Activated naive CD8-positive, alpha-beta T cell treated with anti-CD3 and anti-CD28 coated beads, Interleukin-2, amount 50 U/mL, for 16 hours (primary cell): Measurements from ENCODE around the gene MEA1.
"Not testable (repeated sequence)": the region's sequence is repeated elsewhere in the genome, so short reads cannot be mapped to it uniquely, and the experiment has no call there.

Experiments used
- DNase-seq: peaks from one replicate; pipeline ENCODE4 v3.0.0-alpha.2; 2020; ENCODE audit warnings: low read depth, low spot score

Gene MEA1

DNA sequence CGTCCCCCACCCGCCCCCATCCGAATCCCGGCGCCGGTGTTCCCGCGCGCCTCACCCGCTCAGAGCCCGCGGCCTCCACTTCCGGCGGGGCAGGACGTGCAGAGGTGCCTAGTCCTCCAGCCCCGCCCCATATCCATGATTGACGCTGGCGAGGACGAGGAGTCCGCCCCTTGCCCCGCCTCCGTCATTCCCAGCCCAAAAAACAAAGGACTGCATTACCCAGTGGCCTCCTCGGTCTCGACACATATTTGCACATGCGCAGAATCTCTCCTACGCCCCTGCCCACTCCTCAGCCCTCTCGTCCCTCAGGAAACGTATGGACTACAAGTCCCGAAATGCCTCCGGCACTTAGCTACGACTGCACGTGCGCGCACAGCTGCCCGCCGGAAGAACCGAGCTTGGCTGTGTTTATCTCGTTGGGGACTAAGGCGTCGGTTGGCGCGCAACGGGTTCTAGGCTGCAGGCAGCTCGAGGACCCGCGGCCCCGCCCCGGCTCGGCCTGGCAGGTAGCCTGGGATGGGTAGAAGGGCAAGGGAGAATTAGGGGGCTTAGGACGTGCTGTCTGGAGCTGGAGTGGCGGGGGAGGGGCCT, at the start of gene MEA1, which contains the start of gene KLHDC3:
Gene MEA1, minus strand, starts transcription at position 104 of the 591 bp plus-strand sequence. CDS start 133 bp downstream, outside the sequence.
Gene KLHDC3, plus strand, starts transcription at position 407 of the 591 bp plus-strand sequence. CDS start 2,944 bp downstream, outside the sequence.
- DNase-seq = peak; percentile 99

DNA sequence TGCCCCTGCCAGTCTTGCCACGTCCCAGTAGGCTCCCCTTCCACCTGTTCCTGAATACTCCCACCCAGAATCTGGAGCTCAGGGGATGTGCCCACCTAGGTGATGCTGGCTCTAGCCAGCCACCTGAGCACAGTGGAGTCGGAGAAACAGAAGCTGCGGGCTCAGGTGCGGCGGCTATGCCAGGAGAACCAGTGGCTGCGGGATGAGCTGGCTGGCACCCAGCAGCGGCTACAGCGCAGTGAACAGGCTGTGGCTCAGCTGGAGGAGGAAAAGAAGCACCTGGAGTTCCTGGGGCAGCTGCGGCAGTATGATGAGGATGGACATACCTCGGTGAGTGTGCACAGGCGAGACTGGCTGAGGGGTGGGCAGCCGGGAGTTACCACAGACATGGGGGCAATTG, 49.1 kb upstream of the MEA1 start:
- DNase-seq = no peak

DNA sequence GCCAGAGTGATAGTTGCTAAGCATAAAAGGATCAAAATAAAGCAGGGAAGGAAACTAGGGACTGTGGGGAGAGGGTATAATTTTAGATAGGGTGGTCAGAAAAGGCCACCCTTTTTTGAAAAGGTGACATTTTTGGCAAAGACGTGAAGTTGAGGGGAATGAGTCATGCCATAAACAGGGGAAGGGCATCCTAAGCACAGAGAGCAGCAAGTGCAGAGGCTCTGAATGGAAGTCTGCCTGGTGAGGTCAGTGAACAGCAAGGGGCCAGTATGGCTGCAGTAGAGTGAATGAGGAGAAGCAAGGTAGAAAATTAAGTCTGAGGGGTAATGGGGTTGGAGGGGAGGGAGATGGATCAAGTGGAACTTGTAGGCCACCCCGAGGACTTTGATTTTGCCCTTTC, 48.1 kb upstream of the MEA1 start:
- no peak for DNase-seq

DNA sequence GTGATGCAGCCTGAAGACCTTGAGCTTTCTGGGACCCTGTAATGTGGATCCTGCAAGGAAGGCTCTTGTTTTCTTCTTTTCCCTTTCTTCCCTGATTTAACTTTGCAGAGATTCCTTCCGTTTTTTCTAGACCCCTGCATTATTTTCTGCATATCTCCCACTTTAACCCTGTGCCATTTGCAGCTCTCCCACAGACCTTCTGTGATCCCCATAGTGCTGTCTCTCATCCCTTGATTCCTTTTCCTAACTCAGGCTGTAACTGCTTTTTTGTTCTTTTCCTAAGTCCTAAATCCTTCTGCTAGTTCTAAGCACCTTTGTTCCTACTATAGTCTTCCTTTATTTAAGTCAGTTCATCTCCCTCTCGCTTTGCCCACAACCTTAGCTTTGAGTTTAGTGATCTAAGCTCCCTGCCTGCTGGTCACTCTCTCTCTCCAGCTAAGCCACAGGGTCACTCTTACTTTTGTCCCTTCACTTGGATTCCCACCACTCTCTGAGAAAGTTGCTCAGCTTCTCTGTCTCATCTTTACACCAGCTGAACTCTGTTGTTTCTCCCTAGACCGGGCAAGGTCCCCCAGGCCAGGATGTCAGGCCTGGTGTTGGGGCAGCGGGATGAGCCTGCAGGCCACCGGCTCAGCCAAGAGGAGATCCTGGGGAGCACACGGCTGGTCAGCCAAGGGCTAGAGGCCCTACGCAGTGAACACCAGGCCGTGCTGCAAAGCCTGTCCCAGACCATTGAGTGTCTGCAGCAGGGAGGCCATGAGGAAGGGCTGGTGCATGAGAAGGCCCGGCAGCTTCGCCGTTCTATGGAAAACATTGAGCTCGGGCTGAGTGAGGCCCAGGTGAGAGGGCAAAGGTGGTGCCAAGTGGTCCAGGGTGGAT, 47.2 kb upstream of the MEA1 start:
- no peak for DNase-seq

DNA sequence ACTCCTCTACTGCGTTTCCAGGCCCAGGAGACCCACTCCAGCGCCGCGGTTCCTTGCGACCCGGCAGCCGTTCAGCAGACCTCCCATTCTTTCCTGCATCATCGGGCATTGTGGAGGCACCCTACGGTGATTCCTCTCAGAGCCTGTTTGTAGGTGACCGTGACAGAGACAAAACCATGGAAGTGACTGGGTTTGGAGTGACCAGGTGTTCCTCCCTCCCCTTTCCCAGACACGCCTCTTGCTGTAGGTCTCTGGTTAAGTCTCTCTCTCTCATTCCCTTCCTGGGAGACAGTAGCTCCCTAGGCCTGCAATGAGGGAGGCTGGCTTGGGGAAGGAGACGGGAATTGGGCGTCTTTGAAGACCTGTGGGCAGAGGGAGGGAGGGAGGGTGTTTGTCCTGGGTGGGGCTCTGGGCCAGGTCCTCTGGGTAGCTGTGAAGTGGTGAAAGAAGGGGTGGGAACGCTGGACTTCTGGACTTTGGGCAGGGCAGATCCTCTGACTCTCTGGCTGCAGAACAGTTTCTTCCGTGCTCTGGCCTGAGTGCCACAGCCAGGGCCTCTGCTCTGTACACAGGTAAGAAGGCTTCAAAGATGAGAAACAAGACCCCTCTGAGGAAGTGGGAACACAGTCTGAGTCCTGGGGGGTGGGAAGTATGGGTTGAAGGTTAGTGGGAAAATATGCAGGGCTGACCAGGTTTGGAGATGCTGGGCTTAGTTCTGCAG, 46.4 kb upstream of the MEA1 start:
- DNase-seq = no peak

DNA sequence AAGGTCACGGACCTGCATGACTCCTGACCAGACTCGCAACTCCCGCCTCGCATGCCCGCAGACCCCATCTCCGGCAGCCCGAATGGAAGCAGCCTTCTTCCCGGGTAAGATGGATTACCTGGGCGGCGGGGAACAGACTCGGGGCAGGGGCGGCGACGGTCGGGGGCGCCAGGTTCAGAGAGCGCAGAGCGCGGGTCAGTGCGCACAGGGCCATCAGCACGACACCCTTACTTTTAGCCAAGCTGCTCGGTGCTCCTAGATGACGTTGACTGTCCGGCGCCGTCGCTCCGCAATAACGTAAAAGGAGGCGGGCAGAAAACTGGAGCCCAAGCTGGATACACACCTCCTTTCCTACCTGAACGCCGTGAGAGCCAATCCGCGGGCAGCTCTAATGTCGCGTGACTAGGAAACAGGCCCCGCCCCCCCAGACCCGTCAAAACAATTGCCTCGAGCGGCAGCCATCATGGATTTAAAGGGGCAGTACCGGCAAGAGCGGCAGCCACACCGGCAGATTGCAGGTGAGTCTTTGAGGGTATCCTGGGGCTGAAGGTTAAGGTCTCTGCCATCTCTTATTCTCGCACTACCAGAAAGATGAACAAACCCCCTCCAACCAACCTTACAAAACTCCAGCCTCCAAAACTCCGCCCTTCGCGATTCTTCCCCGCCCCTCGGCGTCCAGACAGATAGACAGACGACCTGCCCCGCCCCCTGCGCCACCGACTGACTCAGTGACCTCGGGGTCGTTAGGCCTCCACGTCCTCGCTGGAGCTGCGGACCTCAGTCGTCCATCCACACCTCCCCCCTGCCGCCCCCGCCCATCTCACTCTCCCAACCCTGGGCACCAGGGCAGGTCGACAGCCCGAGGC, 45.7 kb upstream of the MEA1 start, which contains the start of the genes KLC4 and MRPL2:
Gene KLC4, plus strand, starts transcription at position 464 of the 866 bp plus-strand sequence. CDS start 1,705 bp downstream, outside the sequence.
Gene MRPL2, minus strand, starts transcription at position 267 of the 866 bp plus-strand sequence. Its CDS starts 53 bp downstream, at position 214.
- DNase-seq = peak; percentile 95

DNA sequence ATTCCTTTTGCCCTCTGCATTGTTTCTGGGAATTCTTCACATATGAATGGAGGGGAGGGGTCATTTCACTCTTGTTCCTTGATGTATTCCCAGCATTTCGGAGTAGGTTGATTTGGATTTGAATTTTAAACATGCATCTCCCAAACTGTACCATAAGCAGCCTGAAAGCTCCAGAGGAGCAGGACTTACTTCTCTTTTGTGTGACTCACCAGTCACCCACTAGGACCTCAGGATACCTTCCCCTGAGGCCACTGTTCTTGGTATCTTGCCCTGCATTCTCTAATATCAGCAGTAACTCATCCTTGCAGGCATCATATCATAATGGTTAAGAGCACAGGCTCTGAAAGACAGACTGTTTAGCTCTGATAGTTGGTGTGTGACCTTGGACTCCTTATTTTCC, 44.8 kb upstream of the MEA1 start:
- no peak for DNase-seq

DNA sequence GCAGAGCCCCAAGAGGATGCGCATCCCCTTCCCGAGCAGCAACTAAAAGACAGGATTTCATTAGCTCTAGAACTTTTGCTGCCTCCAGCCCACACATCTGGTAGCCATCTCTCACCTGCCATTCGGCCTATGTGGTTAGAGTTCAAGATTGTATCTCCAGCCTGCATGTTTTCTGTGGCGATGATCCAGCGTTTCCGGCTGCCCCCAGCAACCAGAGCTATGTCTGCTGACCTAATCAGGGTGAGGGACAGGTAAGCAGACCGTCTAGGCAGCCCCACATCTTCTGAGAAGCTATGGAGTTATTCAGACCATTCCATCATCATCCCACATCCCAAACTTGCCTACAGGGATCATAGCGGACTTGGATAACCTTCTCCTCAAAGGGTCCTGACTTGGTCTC, 42.2 kb upstream of the MEA1 start:
- no peak for DNase-seq

DNA sequence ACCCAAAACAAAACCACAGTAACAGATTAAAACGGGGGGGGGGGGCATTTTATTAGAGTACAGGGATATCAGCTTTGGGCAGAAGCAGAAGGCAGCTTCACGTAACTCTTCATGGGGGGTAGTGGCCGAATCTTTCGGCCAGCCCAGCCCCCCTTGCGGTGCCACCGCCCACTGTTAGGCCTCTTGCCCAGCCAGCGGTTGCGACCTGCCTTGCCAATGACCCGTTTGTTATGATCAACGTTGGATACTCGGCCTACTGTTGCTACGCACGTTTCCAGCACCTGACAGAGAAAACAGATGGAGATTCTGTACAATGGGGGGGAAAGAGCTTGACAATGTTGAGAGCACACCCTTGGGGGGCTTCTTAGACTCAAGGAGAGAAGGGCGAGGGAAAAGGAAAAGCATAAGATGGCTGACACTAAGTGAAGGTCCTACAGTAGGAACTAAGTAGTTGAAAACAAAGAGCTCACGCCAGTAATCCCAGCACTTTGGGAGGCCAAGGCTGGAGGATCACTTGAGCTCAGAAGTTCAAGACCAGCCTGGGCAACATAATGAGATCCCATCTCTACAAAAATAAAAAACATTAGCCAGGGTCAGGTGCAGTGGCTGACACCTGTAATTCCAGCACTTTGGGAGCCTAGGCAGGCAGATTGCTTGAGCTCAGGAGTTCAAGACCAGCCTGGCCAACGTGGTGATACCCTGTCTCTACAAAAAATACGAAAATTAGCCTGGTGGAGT, 40.6 kb upstream of the MEA1 start:
- DNase-seq = no peak

DNA sequence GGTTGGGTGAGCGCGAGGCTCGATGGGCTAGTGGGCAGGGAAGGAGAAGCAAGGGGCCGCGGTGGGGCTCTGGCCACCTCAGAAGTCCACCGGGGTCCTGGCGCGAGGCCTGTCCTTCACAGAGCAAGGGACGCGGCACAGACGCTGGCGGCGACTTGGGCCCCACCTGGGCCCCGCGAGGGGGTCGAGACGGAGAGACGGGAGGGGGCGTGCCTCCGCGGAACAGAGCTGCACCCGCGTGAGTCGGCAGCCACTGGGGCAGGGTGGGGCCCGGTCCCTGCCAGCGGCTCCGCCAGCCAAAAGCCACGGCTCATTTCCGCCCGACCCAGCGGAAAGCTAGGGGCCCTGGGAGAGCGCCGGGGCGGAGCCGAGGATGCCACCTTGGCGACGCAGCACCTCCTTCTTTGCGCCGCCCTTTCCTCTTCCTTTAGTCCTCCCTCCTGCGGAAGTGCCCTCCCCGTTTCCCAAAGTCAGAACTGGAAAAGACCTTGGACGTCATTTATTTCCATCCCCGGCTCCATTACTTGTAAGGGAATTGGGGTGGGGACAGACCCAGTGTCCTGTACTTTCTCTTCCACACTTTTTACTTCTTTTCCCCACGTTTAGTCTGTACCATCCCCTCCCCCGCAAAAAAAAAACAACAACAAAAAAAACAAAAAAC, 39.9 kb upstream of the MEA1 start, which contains the start of gene CUL7:
Gene CUL7, minus strand, starts transcription at position 307 of the 661 bp plus-strand sequence. CDS start 1,063 bp downstream, outside the sequence.
- DNase-seq = peak; percentile 77

DNA sequence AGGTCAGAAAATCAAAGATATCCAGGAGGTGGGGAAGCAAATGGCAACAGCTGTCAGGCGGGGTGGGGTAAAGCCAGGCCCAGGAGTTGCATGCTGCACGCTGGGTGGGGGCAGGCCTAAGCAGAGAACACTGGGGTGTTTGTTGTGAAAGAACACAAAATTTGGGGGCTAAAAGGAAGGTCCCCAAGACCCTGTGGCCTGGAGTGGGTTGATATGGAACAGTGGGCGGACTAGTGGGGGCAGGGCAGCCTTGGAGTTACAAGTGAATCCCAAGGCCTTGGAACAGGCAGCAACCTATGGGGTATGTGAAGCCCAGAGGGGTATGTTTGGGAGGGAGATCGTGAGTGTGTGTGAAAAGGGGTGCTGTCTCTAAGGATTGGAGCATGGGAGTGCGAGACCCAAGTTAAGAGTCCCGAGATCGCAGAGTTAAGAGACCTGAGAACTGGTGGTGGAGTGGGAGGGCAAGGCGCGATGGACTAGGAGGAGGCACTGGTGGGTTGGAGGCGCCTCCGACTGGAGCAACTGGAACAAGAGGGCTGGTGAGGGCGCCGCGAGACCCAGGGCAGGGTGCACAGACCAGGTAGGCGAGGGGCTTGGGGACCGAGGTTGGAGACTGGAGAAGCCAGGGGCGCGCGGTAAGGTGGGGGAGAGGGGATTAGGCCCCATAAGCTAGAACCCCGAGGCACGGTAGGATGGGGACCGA, 39.2 kb upstream of the MEA1 start:
- no peak for DNase-seq

DNA sequence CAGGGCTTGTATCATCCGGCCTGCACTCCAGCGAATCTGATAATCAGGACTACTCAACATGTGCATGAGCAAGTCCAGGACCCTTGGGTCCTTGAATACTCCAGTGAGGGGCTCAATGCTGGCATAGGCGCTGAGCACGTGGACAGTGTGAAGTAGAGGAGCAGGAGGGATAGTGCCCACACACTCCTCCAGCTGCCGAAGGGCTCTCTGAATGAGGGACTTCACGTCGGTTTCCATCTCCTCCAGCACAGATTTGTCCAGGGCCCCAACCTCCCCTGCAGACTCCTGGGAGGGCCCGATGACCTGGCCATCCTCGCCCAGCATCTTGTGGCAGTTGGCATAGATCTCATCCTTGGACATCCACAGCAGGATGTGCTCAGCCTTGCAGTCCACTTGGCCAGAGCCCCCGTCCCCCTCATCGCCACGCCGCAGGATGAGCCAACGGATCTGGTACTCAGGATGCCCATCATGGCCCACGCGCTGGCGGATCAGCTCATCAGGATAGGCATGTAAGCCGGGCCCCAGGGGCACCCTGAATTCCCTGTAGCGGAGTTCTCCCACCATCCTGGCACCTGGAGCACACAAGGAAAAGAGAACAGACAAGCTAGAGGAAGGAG, 38.6 kb upstream of the MEA1 start:
- no peak for DNase-seq

DNA sequence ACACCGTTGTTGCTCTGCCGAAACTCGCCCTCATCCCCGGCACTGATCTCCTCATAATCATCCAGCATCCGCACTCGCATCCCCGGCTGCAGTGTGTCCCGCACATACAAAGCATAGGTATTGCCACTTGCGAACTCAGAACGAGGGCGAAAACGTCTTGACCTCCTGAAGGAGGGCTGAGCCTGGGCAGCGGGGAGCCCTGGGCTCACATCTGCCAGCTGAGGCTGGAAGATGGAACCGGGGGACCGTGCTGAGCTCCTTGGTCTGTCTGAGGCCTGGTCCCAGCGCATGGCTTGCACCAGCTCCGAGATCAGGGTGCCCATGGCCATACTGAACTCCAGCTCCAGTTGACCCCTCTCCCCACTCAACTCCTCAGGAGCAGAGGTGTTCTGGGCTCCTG, 37.2 kb upstream of the MEA1 start:
- DNase-seq = no peak

DNA sequence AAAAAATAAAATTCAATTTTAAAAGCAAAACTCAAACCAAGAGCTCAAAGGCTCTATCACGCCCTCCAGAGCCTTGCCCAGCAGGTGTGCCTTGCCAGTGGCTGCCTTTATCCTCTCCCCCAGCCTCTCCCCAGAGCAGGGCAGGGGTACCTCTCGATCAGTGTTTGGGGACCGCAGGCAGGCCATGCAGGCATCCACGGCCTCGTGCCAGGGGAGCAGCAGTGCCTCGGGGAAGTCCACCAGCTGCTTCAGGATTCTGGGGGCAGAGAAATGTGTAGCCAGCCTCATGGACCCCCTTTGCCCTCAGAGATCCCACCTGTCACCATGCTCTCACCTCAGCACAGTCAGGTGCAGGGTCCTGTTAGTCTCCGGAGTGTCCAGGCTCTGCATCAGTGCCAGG, 34.3 kb upstream of the MEA1 start:
- no peak for DNase-seq

DNA sequence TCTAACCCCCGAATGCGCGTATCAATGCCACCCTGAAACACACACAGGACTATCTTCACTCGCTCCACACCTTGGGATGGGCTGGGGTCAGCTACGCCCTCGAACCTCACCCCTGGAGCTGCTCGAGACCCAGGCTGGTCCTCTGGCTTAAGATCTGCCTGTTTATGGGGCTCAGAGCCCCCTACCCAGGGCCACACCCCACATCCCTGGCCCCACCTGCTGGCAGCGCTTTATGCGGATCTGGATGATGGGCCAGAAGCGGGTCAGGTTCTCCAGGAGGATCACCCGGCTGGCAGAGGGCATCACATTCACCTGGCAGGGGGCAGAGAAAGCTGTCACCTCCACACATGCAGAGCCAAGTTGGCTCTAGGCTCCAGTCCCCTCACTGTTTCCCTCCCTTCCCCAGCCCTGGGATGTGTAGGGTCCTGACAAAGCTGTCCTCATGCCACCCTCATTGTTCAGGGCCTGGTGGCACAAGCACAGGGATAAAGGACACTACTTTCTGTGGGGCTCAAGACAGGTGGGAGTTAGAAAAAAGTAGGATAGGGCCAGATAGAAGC, 31.7 kb upstream of the MEA1 start:
- DNase-seq = no peak

DNA sequence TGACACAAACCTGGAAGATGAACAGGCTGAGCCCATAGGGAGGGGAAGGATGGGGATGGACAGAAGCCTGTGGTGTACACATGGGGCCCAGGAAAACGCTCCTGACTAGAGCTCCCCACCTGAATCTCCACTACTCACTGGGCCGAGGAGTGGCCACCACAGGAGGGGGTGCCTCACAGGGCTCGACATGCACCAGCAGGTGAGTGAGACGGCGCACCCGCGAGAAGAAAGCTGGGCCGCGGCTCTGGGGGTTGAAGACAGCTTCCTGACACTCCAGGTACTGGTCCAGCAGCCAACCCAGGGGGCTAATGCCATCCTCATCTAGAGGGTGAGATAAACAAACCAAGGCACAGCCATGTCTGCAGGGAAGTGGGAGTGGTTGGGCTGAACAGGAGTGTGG, 29.6 kb upstream of the MEA1 start:
- no peak for DNase-seq

DNA sequence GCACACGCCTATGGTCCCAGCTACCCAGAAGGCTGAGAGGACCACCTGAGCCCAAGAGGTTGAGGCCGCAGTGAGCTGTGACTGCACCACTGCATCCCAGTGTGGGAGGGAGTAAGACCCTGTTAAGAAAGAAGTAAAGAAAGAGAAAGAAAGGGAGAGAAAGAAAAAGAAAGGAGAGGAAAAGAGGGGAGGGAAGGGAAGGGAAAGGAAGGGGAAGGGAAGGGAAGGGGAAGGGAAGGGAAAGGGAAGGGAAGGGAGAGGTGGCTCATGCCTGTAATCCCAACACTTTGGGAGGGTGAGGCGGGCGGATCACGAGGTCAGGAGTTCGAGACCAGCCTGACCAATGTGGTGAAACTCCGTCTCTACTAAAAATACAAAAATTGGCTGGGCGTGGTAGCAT, 27.7 kb upstream of the MEA1 start:
- not testable (repeated sequence) for DNase-seq

DNA sequence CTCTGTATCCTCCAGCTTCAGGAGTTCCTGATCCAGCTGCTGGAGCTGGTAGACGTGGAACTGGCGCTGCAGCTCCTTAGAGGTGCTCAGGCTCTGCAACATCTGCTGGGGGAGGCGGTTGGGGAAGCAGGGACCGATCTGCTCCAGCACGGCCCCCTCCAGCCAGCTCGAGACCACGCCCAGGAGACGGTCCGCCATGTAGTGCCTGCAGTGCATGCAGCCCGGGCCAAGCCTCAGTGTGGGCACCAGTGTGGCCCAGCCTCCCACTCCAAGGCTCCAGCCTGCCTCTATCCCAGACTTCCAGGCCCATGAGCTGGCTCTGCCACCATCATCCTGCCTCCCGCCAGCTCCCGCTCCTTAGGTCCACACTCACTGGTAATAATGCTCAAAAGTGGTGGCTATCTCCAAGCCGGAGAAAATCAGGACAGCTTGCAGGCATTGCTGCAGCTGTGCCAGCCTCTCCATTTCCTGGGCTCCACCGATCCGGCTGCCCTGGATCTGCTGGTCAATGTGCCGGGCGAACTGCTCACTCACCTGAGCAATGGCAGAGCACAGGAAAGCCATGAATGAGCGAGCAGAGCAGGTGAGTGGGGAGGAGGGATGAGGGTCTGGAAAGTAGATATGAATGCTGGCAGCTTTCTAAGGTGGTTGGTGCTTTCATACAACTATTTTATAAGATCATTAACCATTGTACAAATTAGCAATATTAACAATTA, 27.0 kb upstream of the MEA1 start:
- no peak for DNase-seq
